Lower leg skin (tissue), 4 donors: ENCODE measurements around the gene MRPL11. TPM values are rescaled to one million over a fixed set of nuclear protein-coding genes. Genes with fewer than 3 reads are reported as not detected.

Source experiments
- DNase-seq, 2 donors: peaks; one replicate each; pipeline ENCODE4 v3.0.0-alpha.2; 2019; ENCODE audit warnings: low spot score in 2 of 2
- H3K4me3 ChIP-seq: fragments of 200-600 bp; sonication (generic); 2 replicates; pipeline ENCODE4 v1.5.1; 2017; ENCODE audit warnings: mild to moderate bottlenecking, low read depth; ENCODE audit not compliant: poor library complexity, severe bottlenecking
- CTCF ChIP-seq, 3 donors: fragments of 450-650 bp; IDR thresholded peaks; one replicate each; pipeline ENCODE4 v1.5.1; 2016; ENCODE audit warnings: antibody characterized with exemption in 3 of 3, mild to moderate bottlenecking in 3 of 3, moderate library complexity in 2 of 3
- POLR2A ChIP-seq, 2 donors: fragments of 450-650 bp; IDR thresholded peaks; one replicate each; pipeline ENCODE4 v1.6.1; 2016 to 2017; ENCODE audit warnings: antibody characterized with exemption in 2 of 2, mild to moderate bottlenecking in 1 of 2, moderate library complexity in 1 of 2
- WGBS, 2 donors: methylation state at CpG; one replicate each; pipeline ENCODE4 v1.1.5; 2018; 5-methylcytosine and 5-hydroxymethylcytosine counted together
- intact Hi-C: fragments of 100-400 bp; cut with DNase I; formaldehyde crosslinking; loops from one replicate; pipeline ENCODE4 v1.15.0; 2023; ENCODE audit warnings: low total_unique reads
- total RNA-seq, 4 donors: library from RNA; depleted of rRNA; stranded (reverse); fragments of >200 nt; gene quantifications; one replicate each; pipeline ENCODE4 v1.1.0, GENCODE V29; 2016

MRPL11 gene
- total RNA-seq, 4 donors from 2014 or later = 30.6 to 41.1 (median 36.2) TPM

DNA sequence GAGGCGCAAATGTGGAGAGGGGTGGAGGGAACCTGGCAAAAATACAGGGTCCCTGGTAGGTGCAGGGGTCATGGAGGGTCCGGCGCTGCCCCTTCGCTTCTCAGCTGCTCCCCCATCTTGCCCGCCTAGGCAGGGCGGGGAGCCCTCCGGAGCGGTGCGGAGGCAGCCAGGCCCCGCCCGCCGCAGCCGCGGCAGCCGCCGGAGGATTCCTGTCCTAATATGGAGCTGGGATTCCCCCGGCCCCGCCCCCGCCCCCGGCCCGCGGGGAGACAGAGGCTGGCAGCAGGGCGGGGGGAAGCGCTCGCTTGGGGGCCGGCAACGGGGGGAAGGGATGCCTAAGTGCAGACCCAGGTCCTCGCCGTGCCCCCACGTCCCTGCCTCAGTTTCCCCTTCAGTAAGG, 18.8 kb downstream of the MRPL11 start:
- 3% methylated on average over 23 to 30 of the region's 30 CpGs for WGBS, 2 donors
- intact Hi-C loops = loop anchor here (10.0 kb wide), 1 partner anchor 415 kb away; no protein-coding TSS in a partner anchor

DNA sequence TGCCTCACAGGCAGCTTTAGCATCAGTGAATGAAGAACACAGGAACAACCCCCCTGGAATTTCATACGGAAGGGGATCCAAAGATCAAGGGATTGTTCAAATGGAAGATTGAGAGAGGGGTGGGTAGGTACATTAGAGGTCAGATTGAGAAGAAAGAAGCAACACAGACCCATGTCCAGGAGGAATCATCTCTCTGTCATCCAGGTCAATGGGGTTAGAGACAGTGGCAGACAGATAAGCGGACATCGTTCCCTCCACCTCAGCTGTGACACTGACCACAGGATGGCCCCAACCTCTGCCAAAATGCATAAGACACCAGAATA, 19.7 kb downstream of the MRPL11 start:
- TF ChIP-seq POLR2A (IDR thresholded peaks at IDR 0.05) (no peak), CTCF (IDR thresholded peaks at IDR 0.05) (no peak)
- 45 to 57% methylated on average over 3 of the region's 3 CpGs for WGBS, 2 donors
- intact Hi-C loops = loop anchor here (10.0 kb wide), 1 partner anchor 416 kb away; no protein-coding TSS in a partner anchor
- DNase-seq = no peak
- no peak overlapping the region for H3K4me3 ChIP-seq

More for the DNA sequence above, 18.8 kb downstream of the MRPL11 start:
- DNase-seq = no peak
- no peak overlapping the region for H3K4me3 ChIP-seq
- TF ChIP-seq POLR2A (IDR thresholded peaks at IDR 0.05) (no peak), CTCF (IDR thresholded peaks at IDR 0.05) (no peak)

DNA sequence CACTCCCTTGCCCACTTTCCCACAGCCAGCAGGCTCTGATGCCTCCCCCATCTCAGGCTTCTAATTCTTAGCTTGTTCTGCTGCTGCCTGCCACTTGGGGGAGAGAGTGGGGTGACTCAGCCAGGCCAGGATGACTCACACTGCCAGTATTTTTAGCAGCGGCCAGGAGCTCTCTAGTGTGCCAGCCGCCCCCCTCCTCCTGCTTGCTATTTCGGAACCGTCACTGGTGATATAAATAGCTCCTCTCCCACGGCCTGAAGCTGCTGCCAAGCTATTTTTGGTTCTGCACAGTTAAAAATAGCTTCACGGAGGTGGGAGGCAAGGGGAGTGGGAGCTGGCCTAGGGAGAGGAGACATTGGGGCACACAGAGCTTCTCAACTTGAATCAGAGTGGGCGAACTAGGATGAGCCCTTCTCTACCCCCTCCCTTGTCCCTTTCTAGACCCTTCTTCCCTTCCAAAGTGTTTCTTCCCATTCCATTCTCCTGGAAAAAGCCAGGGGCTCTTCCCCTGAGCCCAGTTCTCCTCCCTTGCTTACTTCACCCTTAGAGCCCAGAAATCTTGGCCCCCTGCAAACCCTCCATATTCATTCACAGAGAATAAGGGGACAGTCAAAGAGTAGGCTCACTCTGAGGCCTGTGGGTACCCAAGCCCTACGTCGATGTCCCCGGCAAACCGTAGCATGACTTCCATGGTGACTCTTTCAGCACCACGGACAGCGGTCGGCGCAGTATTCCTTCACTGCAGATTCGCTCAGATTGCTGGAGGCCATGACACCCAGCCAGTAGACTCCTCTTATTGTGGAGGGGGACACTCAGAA, 20.3 kb downstream of the MRPL11 start:
- H3K4me3 ChIP-seq = no peak overlapping the region
- TF ChIP-seq CTCF (IDR thresholded peaks at IDR 0.05) (no peak), POLR2A (IDR thresholded peaks at IDR 0.05) (no peak)
- 8 to 12% methylated on average over 16 of the region's 16 CpGs for WGBS, 2 donors
- DNase-seq = peak; percentile 31 to 89
- intact Hi-C loops = loop anchor here (10.0 kb wide), 1 partner anchor 416 kb away; no protein-coding TSS in a partner anchor

- TF ChIP-seq CTCF (IDR thresholded peaks at IDR 0.05) (no peak), POLR2A (IDR thresholded peaks at IDR 0.05) (no peak)
- no peak for DNase-seq
- no peak overlapping the region for H3K4me3 ChIP-seq
- intact Hi-C loops = loop anchor here (10.0 kb wide), 1 partner anchor 418 kb away; no protein-coding TSS in a partner anchor
- 72 to 75% methylated on average over 11 of the region's 11 CpGs for WGBS, 2 donors
These were observed 21.6 kb downstream of the MRPL11 start for GRCh38 chr11:66417000-66417399.

- intact Hi-C loops = loop anchor here (10.0 kb wide), 1 partner anchor 419 kb away; no protein-coding TSS in a partner anchor
- TF ChIP-seq CTCF (IDR thresholded peaks at IDR 0.05) = no peak
- no peak for TF ChIP-seq POLR2A (IDR thresholded peaks at IDR 0.05)
- DNase-seq = no peak
- H3K4me3 ChIP-seq = no peak overlapping the region
- WGBS, 2 donors = 55 to 60% methylated on average over 2 of the region's 2 CpGs
These were observed 23.2 kb downstream of the MRPL11 start for GRCh38 chr11:66415423-66415822.
